Measurements from ENCODE around the gene ZNF462. TPM values are rescaled to one million over a fixed set of nuclear protein-coding genes. Genes with fewer than 3 reads are reported as not detected.
"Not testable (repeated sequence)": the region's sequence is repeated elsewhere in the genome, so short reads cannot be mapped to it uniquely, and the experiment has no call there.

Gene ZNF462
- total RNA-seq, 2 donors from 2014 or later: 0.67 to 2.6 TPM

DNA sequence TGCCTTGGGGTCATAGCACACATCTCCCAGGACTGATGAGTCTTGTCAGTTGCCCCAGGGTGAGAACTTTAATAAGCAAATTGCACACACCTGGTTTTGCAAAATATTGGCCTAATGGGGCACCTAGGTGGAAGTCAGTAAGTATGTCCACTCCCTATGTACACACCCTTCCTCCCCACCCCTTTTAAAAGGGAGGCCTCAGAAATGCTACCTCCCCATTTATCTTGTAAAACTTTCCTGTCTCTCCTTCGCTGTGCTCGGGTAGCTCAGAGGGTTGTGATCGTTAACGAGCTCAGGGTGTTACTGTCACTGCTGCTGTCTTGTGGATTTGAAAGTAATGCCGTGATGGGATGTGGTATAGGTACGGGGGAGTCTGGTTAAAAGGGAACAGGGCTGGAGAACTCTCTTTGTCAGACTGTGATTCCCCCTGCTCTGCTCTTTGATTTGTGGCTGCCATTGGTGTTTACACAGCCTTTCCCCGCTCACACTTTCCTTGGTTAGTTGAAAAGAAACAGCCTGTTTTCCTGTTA, 26.2 kb downstream of the ZNF462 start:
- Mint-ChIP-seq H3K27ac (no peak overlapping the region), H3K4me3 (no peak overlapping the region), H3K27me3 (no peaks in the 10 kb centered on the region), H3K36me3 (ENCODE audit: low read depth) (no peaks in the 10 kb centered on the region), H3K9me3 (peaks cover 9% of the 10 kb centered on the region), H3K4me1 (no peaks in the 10 kb centered on the region)
- no peak for ATAC-seq (replicated peaks)

DNA sequence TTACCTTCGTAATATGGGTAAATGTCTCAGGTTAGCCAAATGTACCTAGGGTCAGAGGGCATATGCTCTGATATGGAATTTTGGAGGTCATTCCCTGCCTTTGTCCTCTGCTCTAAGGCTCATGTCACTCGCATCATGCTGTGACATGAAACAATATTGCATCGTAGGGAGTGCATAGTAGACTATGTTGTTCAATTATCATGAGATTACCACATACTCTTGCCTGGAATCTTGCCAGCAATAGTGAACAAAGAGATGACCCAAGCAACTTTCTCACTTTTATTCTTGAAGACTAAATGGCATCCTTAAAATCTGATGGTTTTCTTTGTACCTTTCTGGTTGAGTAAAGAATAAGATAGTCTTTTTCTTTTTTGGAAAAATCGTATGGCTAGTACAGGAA, 27.6 kb downstream of the ZNF462 start:
- Mint-ChIP-seq H3K9me3 (peaks cover 9% of the 10 kb centered on the region), H3K4me3 (no peak overlapping the region), H3K36me3 (ENCODE audit: low read depth) (no peaks in the 10 kb centered on the region), H3K27ac (no peak overlapping the region), H3K27me3 (no peaks in the 10 kb centered on the region), H3K4me1 (no peaks in the 10 kb centered on the region)
- ATAC-seq (replicated peaks): no peak

DNA sequence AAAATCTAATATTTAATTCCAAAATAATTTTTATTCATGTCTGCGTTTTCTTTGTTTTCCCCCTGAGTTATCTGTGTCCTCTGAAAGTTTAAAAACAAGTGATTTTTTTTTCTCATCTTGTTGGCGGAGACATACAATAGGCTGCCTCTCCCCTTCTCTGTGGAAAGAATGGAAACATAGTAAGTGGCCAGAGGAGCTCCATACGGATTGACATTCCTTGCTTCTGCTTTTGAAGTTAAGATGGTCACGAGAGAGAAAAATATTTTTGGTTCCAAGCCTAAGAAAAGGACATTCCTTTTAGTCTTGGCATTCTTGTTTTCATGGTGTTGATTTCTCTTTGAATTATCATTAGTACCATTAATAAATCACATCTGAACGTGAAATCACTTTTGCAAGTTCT, 28.3 kb downstream of the ZNF462 start:
- Mint-ChIP-seq H3K9me3 (peaks cover 13% of the 10 kb centered on the region), H3K27me3 (no peaks in the 10 kb centered on the region), H3K36me3 (ENCODE audit: low read depth) (no peaks in the 10 kb centered on the region), H3K27ac (no peak overlapping the region), H3K4me1 (no peaks in the 10 kb centered on the region), H3K4me3 (no peak overlapping the region)
- ATAC-seq (replicated peaks): no peak

DNA sequence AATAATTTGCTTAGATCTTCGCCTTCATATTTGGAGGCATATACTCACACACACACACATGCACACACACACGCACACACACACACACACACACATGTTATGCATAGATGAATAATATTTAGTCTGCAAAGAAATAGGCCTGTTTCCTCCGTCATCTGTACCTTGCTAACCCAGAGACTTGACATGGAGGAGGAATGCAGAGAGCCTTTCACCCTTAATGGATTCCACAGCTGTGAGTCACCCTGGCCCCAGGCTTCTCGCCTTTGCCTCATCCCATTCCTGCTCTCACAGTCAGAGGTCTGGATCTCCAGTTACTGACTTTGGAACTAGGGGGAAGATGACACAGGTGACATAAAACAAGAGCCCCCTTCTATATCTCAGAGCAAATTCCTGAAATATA, 29.7 kb downstream of the ZNF462 start:
- no peak for ATAC-seq (replicated peaks)
- no peaks in the 10 kb centered on the region for H3K36me3 Mint-ChIP-seq (ENCODE audit: low read depth)
- H3K4me1 Mint-ChIP-seq: no peaks in the 10 kb centered on the region
- H3K27me3 Mint-ChIP-seq: no peaks in the 10 kb centered on the region
- no peak overlapping the region for H3K27ac Mint-ChIP-seq
- no peak overlapping the region for H3K4me3 Mint-ChIP-seq
- peaks cover 13% of the 10 kb centered on the region for H3K9me3 Mint-ChIP-seq

- H3K4me1 Mint-ChIP-seq: no peaks in the 10 kb centered on the region
- H3K36me3 Mint-ChIP-seq (ENCODE audit: low read depth): no peaks in the 10 kb centered on the region
- H3K27me3 Mint-ChIP-seq: no peaks in the 10 kb centered on the region
- no peak for ATAC-seq (replicated peaks)
- peaks cover 13% of the 10 kb centered on the region for H3K9me3 Mint-ChIP-seq
- no peak overlapping the region for H3K27ac Mint-ChIP-seq
- H3K4me3 Mint-ChIP-seq: no peak overlapping the region
These were observed 30.1 kb downstream of the ZNF462 start for GRCh38 chr9:106893088-106893487.

- H3K4me1 Mint-ChIP-seq: no peaks in the 10 kb centered on the region
- ATAC-seq (replicated peaks): no peak
- peaks cover 12% of the 10 kb centered on the region for H3K9me3 Mint-ChIP-seq
- no peaks in the 10 kb centered on the region for H3K36me3 Mint-ChIP-seq (ENCODE audit: low read depth)
- H3K4me3 Mint-ChIP-seq: no peak overlapping the region
- no peak overlapping the region for H3K27ac Mint-ChIP-seq
- no peaks in the 10 kb centered on the region for H3K27me3 Mint-ChIP-seq
These were observed 33.7 kb downstream of the ZNF462 start for GRCh38 chr9:106896695-106897094.

- H3K9me3 Mint-ChIP-seq: peaks cover 15% of the 10 kb centered on the region
- no peaks in the 10 kb centered on the region for H3K4me1 Mint-ChIP-seq
- H3K36me3 Mint-ChIP-seq (ENCODE audit: low read depth): no peaks in the 10 kb centered on the region
- ATAC-seq (replicated peaks): no peak
- no peak overlapping the region for H3K27ac Mint-ChIP-seq
- no peaks in the 10 kb centered on the region for H3K27me3 Mint-ChIP-seq
- no peak overlapping the region for H3K4me3 Mint-ChIP-seq
These were observed 34.3 kb downstream of the ZNF462 start for GRCh38 chr9:106897236-106897635.

- H3K9me3 Mint-ChIP-seq: peaks cover 20% of the 10 kb centered on the region
- no peaks in the 10 kb centered on the region for H3K27me3 Mint-ChIP-seq
- H3K27ac Mint-ChIP-seq: no peak overlapping the region
- H3K36me3 Mint-ChIP-seq (ENCODE audit: low read depth): no peaks in the 10 kb centered on the region
- no peaks in the 10 kb centered on the region for H3K4me1 Mint-ChIP-seq
- H3K4me3 Mint-ChIP-seq: no peak overlapping the region
- ATAC-seq (replicated peaks): no peak
These were observed 34.8 kb downstream of the ZNF462 start for GRCh38 chr9:106897751-106898150.

DNA sequence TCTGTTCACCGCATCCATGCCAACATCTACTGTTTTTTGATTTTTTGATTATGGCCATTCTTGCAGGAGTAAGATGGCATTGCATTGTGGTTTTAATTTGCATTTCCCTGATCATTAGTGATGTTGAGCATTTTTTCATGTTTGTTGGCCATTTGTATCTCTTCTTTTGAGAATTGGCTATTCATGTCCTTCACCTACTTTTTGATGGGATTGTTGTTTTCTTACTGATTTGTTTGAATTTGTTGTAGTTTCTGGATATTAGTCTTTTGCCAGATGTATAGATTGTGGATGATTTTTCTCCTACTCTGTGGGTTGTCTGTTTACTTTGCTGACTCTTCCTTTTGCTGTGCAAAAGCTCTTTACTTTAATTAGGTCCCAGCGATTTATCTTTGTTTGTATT, 37.6 kb downstream of the ZNF462 start:
- not testable (repeated sequence) for H3K27me3 Mint-ChIP-seq, H3K4me3 Mint-ChIP-seq

GRCh38 chr9:106906129-106906528, 43.2 kb downstream of the ZNF462 start:
- no peak overlapping the region for H3K27ac Mint-ChIP-seq
- H3K36me3 Mint-ChIP-seq (ENCODE audit: low read depth): no peaks in the 10 kb centered on the region
- no peaks in the 10 kb centered on the region for H3K4me1 Mint-ChIP-seq
- peaks cover 26% of the 10 kb centered on the region for H3K9me3 Mint-ChIP-seq
- ATAC-seq (replicated peaks): no peak
- no peaks in the 10 kb centered on the region for H3K27me3 Mint-ChIP-seq
- no peak overlapping the region for H3K4me3 Mint-ChIP-seq

More for the DNA sequence above, 37.6 kb downstream of the ZNF462 start:
- H3K4me1 Mint-ChIP-seq; H3K36me3 Mint-ChIP-seq (ENCODE audit: low read depth); ATAC-seq (replicated peaks); H3K27ac Mint-ChIP-seq: not testable (repeated sequence)
- peaks cover 35% of the 10 kb centered on the region for H3K9me3 Mint-ChIP-seq

DNA sequence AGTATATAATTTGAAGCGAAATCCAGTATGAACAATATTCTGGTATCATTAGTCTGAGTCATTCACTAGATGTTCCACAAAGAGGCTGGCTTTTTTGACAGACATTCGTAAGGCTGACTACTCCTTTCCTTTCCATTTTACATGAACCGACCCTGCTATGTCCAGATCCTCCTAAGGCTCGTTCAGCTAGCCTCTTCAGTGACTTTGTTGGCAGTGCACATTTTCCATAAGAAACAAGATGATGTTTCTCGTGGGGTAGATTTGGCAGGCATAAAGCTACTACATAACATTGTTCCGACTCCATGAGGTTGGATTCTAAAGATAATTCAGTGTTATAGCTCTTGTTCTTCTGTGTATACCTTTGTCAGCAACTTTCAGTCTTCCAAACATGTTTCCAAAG, 49.0 kb downstream of the ZNF462 start:
- Mint-ChIP-seq H3K9me3 (peaks cover 3% of the 10 kb centered on the region), H3K4me3 (no peak overlapping the region), H3K27me3 (no peaks in the 10 kb centered on the region), H3K4me1 (no peaks in the 10 kb centered on the region), H3K36me3 (ENCODE audit: low read depth) (no peaks in the 10 kb centered on the region), H3K27ac (no peak overlapping the region)
- ATAC-seq (replicated peaks): no peak

- peaks cover 3% of the 10 kb centered on the region for H3K9me3 Mint-ChIP-seq
- H3K27ac Mint-ChIP-seq: no peak overlapping the region
- H3K36me3 Mint-ChIP-seq (ENCODE audit: low read depth): no peaks in the 10 kb centered on the region
- H3K4me3 Mint-ChIP-seq: no peak overlapping the region
- H3K4me1 Mint-ChIP-seq: no peaks in the 10 kb centered on the region
- ATAC-seq (replicated peaks): no peak
- H3K27me3 Mint-ChIP-seq: no peaks in the 10 kb centered on the region
These were observed 50.3 kb downstream of the ZNF462 start for GRCh38 chr9:106913276-106913675.

GRCh38 chr9:106915851-106916250, 52.9 kb downstream of the ZNF462 start:
- no peaks in the 10 kb centered on the region for H3K4me1 Mint-ChIP-seq
- H3K27me3 Mint-ChIP-seq: peaks cover 3% of the 10 kb centered on the region
- ATAC-seq (replicated peaks): no peak
- no peak overlapping the region for H3K27ac Mint-ChIP-seq
- H3K4me3 Mint-ChIP-seq: no peak overlapping the region
- no peaks in the 10 kb centered on the region for H3K36me3 Mint-ChIP-seq (ENCODE audit: low read depth)
- peaks cover 3% of the 10 kb centered on the region for H3K9me3 Mint-ChIP-seq

DNA sequence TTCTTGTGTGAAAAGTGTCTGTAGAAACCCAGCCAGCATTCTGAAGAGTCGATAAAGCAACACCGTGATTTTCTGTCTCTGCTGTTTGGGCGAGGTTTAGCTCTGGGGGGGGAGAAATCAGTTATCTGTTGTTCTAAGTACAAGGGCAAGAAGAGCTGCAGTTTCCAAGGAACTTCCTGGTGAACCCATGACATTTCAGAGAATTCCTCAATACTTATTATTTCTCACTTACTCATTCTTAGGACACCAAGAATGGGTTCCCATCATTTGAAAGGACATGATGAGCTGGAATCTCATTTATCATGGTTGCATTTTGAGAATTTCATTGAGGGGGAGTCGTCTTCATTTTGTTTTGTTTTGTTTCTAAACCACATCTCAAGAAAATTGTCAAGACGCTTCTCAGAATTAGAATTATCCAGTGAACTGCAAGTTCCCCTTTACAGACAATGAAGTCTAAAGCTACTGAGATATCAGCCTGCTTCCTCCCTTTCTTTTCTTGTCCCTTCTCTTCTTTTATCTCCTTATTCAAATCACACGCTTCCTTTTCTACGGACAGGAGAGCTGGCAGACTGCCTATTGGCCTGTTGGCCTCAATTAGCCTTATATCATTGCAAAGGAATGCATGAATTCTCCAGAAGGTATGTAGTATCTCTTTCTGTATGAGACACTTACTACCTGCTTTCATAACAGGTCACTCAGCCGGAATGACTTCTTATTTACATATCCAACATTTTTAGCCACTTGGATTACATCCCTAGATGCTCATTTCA, 53.7 kb downstream of the ZNF462 start:
- Mint-ChIP-seq H3K27me3 (peaks cover 3% of the 10 kb centered on the region), H3K27ac (no peak overlapping the region), H3K4me3 (no peak overlapping the region), H3K9me3 (peaks cover 3% of the 10 kb centered on the region), H3K36me3 (ENCODE audit: low read depth) (no peaks in the 10 kb centered on the region), H3K4me1 (no peaks in the 10 kb centered on the region)
- no peak for ATAC-seq (replicated peaks)

GRCh38 chr9:106918825-106919509, 56.0 kb downstream of the ZNF462 start:
- peaks cover 3% of the 10 kb centered on the region for H3K9me3 Mint-ChIP-seq
- H3K36me3 Mint-ChIP-seq (ENCODE audit: low read depth): no peaks in the 10 kb centered on the region
- H3K4me1 Mint-ChIP-seq: no peaks in the 10 kb centered on the region
- no peak overlapping the region for H3K27ac Mint-ChIP-seq
- no peak overlapping the region for H3K4me3 Mint-ChIP-seq
- peaks cover 3% of the 10 kb centered on the region for H3K27me3 Mint-ChIP-seq
- ATAC-seq (replicated peaks): no peak

Measured in activated T-helper 17 cell treated with anti-CD3 and anti-CD28 coated beads, Interleukin-2, amount 50 U/mL, for 72 hours (primary cell).